IMR-90 (cell line): ENCODE measurements around the gene ADAMTSL1. TPM values are rescaled to one million over a fixed set of nuclear protein-coding genes. Genes with fewer than 3 reads are reported as not detected.
A peak's percentile ranks its signal among the peaks of the same experiment; 100 is the strongest.

Experiments
- ATAC-seq: fragments of 200-7000 bp; cut with Tn5 transposase; 2 replicates; pipeline ENCODE4 v1.9.1; 2020; ENCODE audit warnings: low read depth, mild to moderate bottlenecking, moderate library complexity
- BruUV-seq: library from RNA; stranded (reverse); fragments of 400-500 nt; replicated peaks from 2 replicates; lab custom pipeline; 2021; lab: Mats Ljungman, UMichigan
- CTCF ChIA-PET: fragments of 300-600 bp; formaldehyde crosslinking; extraction: SDS; loops from one replicate; lab custom pipeline; 2021; ENCODE audit warnings: antibody characterized with exemption; lab: Yijun Ruan, JAX
- POLR2A ChIA-PET: fragments of 300-600 bp; sonication (Branson Sonifier 250); formaldehyde crosslinking; loops from one replicate; lab custom pipeline; 2022; ENCODE audit warnings: antibody characterized with exemption; ENCODE audit not compliant: unreplicated experiment; lab: Charles Lee
- DNase-seq: peaks from one replicate; pipeline ENCODE4 v3.0.0; 2013
- H2AFZ ChIP-seq: replicated peaks from 2 replicates; pipeline ENCODE3; 2013; ENCODE audit warnings: low read length, mild to moderate bottlenecking; ENCODE audit not compliant: poor library complexity
- H2AK5ac ChIP-seq: 2 replicates; pipeline ENCODE4 v1.6.1; 2013; ENCODE audit warnings: low read depth, low read length, inconsistent platforms
- H2AK9ac ChIP-seq: replicated peaks from 2 replicates; pipeline ENCODE3; 2013; ENCODE audit warnings: mild to moderate bottlenecking, low read depth, low read length, moderate library complexity; ENCODE audit not compliant: poor library complexity
- H2BK120ac ChIP-seq: 2 replicates; pipeline ENCODE4 v1.6.1; 2013; ENCODE audit warnings: low read depth, low read length, inconsistent platforms
- H2BK15ac ChIP-seq: 3 replicates; pipeline ENCODE4 v1.6.1; 2013; ENCODE audit warnings: low read depth, low read length, inconsistent platforms
- H2BK20ac ChIP-seq: 2 replicates; pipeline ENCODE4 v1.6.1; 2013; ENCODE audit warnings: low read depth, mild to moderate bottlenecking, inconsistent platforms, low read length, moderate library complexity
- H2BK5ac ChIP-seq: 2 replicates; pipeline ENCODE4 v1.6.1; 2013; ENCODE audit warnings: mild to moderate bottlenecking, low read depth, low read length, inconsistent platforms; ENCODE audit not compliant: poor library complexity, severe bottlenecking
- H3K14ac ChIP-seq: replicated peaks from 2 replicates; pipeline ENCODE4 v1.6.1; 2013; ENCODE audit warnings: low read depth, low read length, inconsistent platforms
- H3K18ac ChIP-seq: 2 replicates; pipeline ENCODE4 v1.6.1; 2013; ENCODE audit warnings: low read depth, low read length, control low read depth
- H3K23ac ChIP-seq: 2 replicates; pipeline ENCODE4 v1.6.1; 2013; ENCODE audit warnings: low read depth, low read length, inconsistent platforms
- H3K27ac ChIP-seq: 2 replicates; pipeline ENCODE4 v1.5.1; 2013; ENCODE audit warnings: mild to moderate bottlenecking, control low read depth, low read length; ENCODE audit not compliant: insufficient read depth
- H3K27me3 ChIP-seq: 2 replicates; pipeline ENCODE4 v1.6.1; 2013; ENCODE audit warnings: low read length; ENCODE audit not compliant: control insufficient read depth, insufficient read depth
- H3K36me3 ChIP-seq: 2 replicates; pipeline ENCODE4 v1.6.1; 2013; ENCODE audit warnings: low read length, mixed read lengths; ENCODE audit not compliant: control insufficient read depth, insufficient read depth
- H3K4ac ChIP-seq: 2 replicates; pipeline ENCODE4 v1.6.1; 2013; ENCODE audit warnings: low read depth, low read length, inconsistent platforms
- H3K4me1 ChIP-seq: 2 replicates; pipeline ENCODE4 v1.6.1; 2013; ENCODE audit warnings: low read length, mixed read lengths; ENCODE audit not compliant: control insufficient read depth, insufficient read depth
- H3K4me2 ChIP-seq: 2 replicates; pipeline ENCODE4 v1.6.1; 2013; ENCODE audit warnings: low read depth, mild to moderate bottlenecking, control low read depth, low read length, moderate library complexity
- H3K4me3 ChIP-seq: 2 replicates; pipeline ENCODE4 v1.5.1; 2013; ENCODE audit warnings: low read depth, mild to moderate bottlenecking, control low read depth, low read length, moderate library complexity; ENCODE audit not compliant: insufficient read depth
- H3K56ac ChIP-seq: 2 replicates; pipeline ENCODE4 v1.6.1; 2013; ENCODE audit warnings: low read length, inconsistent platforms; ENCODE audit not compliant: insufficient read depth; ENCODE audit errors: extremely low read depth
- H3K79me1 ChIP-seq, 2 experiments: 2 replicates each; pipeline ENCODE4 v1.6.1; 2013; ENCODE audit warnings: low read length in 2 of 2, inconsistent platforms in 1 of 2, low read depth in 1 of 2
- H3K9ac ChIP-seq: 2 replicates; pipeline ENCODE4 v1.6.1; 2013; ENCODE audit warnings: low read depth, low read length, control low read depth
- H3K9me1 ChIP-seq: 2 replicates; pipeline ENCODE4 v1.6.1; 2013; ENCODE audit warnings: low read length, inconsistent platforms; ENCODE audit not compliant: insufficient read depth
- H3K9me3 ChIP-seq: 2 replicates; pipeline ENCODE4 v1.6.1; 2013; ENCODE audit warnings: low read length; ENCODE audit not compliant: control insufficient read depth, insufficient read depth
- H4K20me1 ChIP-seq: 2 replicates; pipeline ENCODE4 v1.6.1; 2013; ENCODE audit warnings: low read length, inconsistent platforms; ENCODE audit not compliant: insufficient read depth
- H4K5ac ChIP-seq: 2 replicates; pipeline ENCODE4 v1.6.1; 2013; ENCODE audit warnings: mild to moderate bottlenecking, low read depth, low read length, control low read depth
- H4K8ac ChIP-seq, 2 experiments: 2 replicates each; pipeline ENCODE4 v1.6.1; 2013; ENCODE audit warnings: low read depth in 2 of 2, low read length in 2 of 2, control low read depth in 1 of 2, inconsistent platforms in 1 of 2
- H4K91ac ChIP-seq: 2 replicates; pipeline ENCODE4 v1.6.1; 2013; ENCODE audit warnings: low read depth, low read length, inconsistent platforms; ENCODE audit not compliant: insufficient read depth
- FOS ChIP-seq: fragments of 150-350 bp; IDR thresholded peaks from 2 replicates; pipeline ENCODE4 v1.6.1; 2016; ENCODE audit warnings: low read depth, low read length
- NFE2L2 ChIP-seq: fragments of 150-350 bp; IDR thresholded peaks from 2 replicates; pipeline ENCODE4 v1.6.1; 2016; ENCODE audit warnings: low read depth, mild to moderate bottlenecking, low read length
- POLR2A ChIP-seq: IDR thresholded peaks from 2 replicates; pipeline ENCODE4 v1.6.1; 2012; ENCODE audit warnings: mild to moderate bottlenecking, low read depth, low read length
- SMC3 ChIP-seq: fragments of 150-350 bp; IDR thresholded peaks from 2 replicates; pipeline ENCODE4 v1.6.1; 2016; ENCODE audit warnings: low read depth, mild to moderate bottlenecking, antibody characterized with exemption, low read length, moderate library complexity
- WGBS, 2 experiments: methylation state at CpG; one replicate each; pipeline versions ENCODE4 v1.1.5 to v1.1.7; 2013; ENCODE audit warnings: missing lambda C conversion rate in 2 of 2; ENCODE audit not compliant: insufficient read length in 1 of 2; ENCODE audit errors: extremely low coverage in 2 of 2; 5-methylcytosine and 5-hydroxymethylcytosine counted together
- dilution Hi-C: fragments of 300-500 bp; cut with HindIII; formaldehyde crosslinking; loops from one replicate; pipeline ENCODE4 v1.14.3; 2018; ENCODE audit warnings: low sequenced_read_pairs; ENCODE audit not compliant: unreplicated experiment
- in situ Hi-C: fragments of 300-500 bp; cut with MboI; formaldehyde crosslinking; loops from 3 replicates; pipeline ENCODE4 v1.14.3; 2019; ENCODE audit warnings: low sequenced_read_pairs, inconsistent platforms, mixed read lengths
- intact Hi-C: fragments of 100-400 bp; cut with micrococcal nuclease; formaldehyde crosslinking; loops from 2 replicates; pipeline ENCODE4 v1.10.0; 2022
- polyA plus RNA-seq, 3 experiments: library from polyadenylated mRNA; depleted of rRNA; stranded (reverse); fragments of >200 nt; gene quantifications; 2 replicates each; pipeline ENCODE4 v1.2.3, GENCODE V29; 2012; ENCODE audit warnings: low replicate concordance in 1 of 3
- total RNA-seq: library from RNA; depleted of rRNA; stranded (reverse); fragments of >200 nt; gene quantifications from 2 replicates; pipeline ENCODE4 v1.2.3, GENCODE V29; 2012
- TF ChIP-seq, protein P1 (sequence below): fragments of 150-350 bp; IDR thresholded peaks from 2 replicates; pipeline ENCODE4 v1.6.1; 2016; ENCODE audit warnings: low read depth, mild to moderate bottlenecking, low read length, moderate library complexity, borderline replicate concordance

ADAMTSL1 gene
- total and polyA plus RNA-seq, 2 of the 4 experiments (the other 2 are of a cell fraction), result 38.2 to 62.2 TPM

DNA sequence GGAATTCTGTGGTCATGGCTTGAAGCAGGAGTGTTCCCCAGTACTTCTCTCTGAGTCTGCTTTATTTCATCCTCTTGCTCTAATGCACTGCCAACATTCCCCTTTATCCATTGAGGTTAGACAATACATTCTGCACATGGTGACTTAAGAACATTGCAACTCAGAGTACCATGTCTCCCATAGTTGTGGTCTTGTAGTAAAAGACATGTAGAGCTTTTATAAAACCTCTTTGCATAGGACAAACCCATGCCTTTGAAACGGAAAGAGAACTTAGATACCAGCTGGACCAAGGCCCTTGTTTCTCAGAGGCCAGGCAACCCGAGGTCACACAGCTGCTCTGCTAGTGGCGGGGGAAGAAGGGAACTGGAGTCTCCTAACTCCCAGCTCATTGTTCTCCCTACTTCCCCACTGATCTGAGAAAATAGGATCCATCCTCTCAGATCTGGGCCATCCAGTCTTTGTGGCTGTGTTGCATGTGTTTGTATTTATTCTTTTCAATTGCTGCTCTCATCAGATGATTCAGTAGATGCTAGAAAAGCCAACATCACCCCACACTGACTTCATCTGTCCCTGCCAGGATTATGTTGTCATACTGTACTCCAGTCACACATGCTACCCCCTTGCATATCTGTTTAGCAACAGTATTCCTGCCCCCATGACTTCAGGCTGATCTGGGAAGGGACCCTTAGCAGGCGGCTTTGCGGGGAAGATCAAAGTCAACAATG lies 322.2 kb downstream of the ADAMTSL1 start:
- peak; percentile 61 for DNase-seq
- no peaks in the 10 kb centered on the region for H3K36me3 ChIP-seq
- no TSS peak for BruUV-seq

More for the DNA sequence above, 322.2 kb downstream of the ADAMTSL1 start:
- H2BK15ac ChIP-seq, result no peak overlapping the region
- WGBS, 2 experiments, result no CpG with 5 or more reads among the region's 5 CpGs
- no peak overlapping the region for H3K4me3 ChIP-seq
- dilution Hi-C loops, result no loop called here
- intact Hi-C loops, result no loop called here
- H3K14ac ChIP-seq, result no peak overlapping the region
- H3K9ac ChIP-seq, result no peak overlapping the region
- H3K9me1 ChIP-seq, result no peaks in the 10 kb centered on the region
- no peak overlapping the region for H4K91ac ChIP-seq
- no peak overlapping the region for H3K18ac ChIP-seq
- in situ Hi-C loops, result no loop called here
- H3K27me3 ChIP-seq, result no peaks in the 10 kb centered on the region
- ChIA-PET CTCF (interaction anchor here (0.9 kb wide), 1 partner anchor 9 kb away, joined by 3 read pairs; no protein-coding TSS in a partner anchor), POLR2A (no interaction called here)
- H3K4me1 ChIP-seq, result no peaks in the 10 kb centered on the region; the same call in 1 of the 2 replicates
- peak; percentile 14 for ATAC-seq
- H3K23ac ChIP-seq, result no peak overlapping the region
- no peak overlapping the region for H3K27ac ChIP-seq
- no peak overlapping the region for H2BK5ac ChIP-seq
- no peak overlapping the region for H3K56ac ChIP-seq
- no peak overlapping the region for H2BK20ac ChIP-seq
- H4K5ac ChIP-seq, result no peak overlapping the region
- no peak overlapping the region for H2AK9ac ChIP-seq
- no peaks in the 10 kb centered on the region for H3K79me1 ChIP-seq
- TF ChIP-seq FOS (no peak), POLR2A (no peak), NFE2L2 (no peak), SMC3 (no peak)
- TF ChIP-seq, protein P1, sequence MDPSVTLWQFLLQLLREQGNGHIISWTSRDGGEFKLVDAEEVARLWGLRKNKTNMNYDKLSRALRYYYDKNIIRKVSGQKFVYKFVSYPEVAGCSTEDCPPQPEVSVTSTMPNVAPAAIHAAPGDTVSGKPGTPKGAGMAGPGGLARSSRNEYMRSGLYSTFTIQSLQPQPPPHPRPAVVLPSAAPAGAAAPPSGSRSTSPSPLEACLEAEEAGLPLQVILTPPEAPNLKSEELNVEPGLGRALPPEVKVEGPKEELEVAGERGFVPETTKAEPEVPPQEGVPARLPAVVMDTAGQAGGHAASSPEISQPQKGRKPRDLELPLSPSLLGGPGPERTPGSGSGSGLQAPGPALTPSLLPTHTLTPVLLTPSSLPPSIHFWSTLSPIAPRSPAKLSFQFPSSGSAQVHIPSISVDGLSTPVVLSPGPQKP, result no peak
- no peak overlapping the region for H4K8ac ChIP-seq
- H3K4me2 ChIP-seq, result no peak overlapping the region
- H2BK120ac ChIP-seq, result no peak overlapping the region
- H3K9me3 ChIP-seq, result no peaks in the 10 kb centered on the region
- H2AK5ac ChIP-seq, result no peak overlapping the region
- no peak overlapping the region for H2AFZ ChIP-seq
- H4K20me1 ChIP-seq, result no peaks in the 10 kb centered on the region
- H3K4ac ChIP-seq, result no peak overlapping the region
